OCI-LY3 (cell line): ENCODE data around the gene CTPS1.
A peak's percentile ranks its signal among the peaks of the same experiment; 100 is the strongest.

Experiments used
- H2AFZ ChIP-seq: fragments of 200-600, 300-600 bp; shearing (Covaris generic); 2 replicates; pipeline ENCODE4 v1.6.0; 2014; ENCODE audit warnings: antibody characterized with exemption, low read depth, low read length
- H3K27ac ChIP-seq: fragments of 200-600, 300-600 bp; sonication (generic); 2 replicates; pipeline ENCODE4 v1.5.1; 2014; ENCODE audit warnings: mild to moderate bottlenecking, low read length, moderate library complexity, mixed read lengths
- H3K27me3 ChIP-seq: fragments of 200-600, 300-600 bp; sonication (generic); 2 replicates; pipeline ENCODE4 v1.6.1; 2014; ENCODE audit warnings: low read depth, low read length, mixed read lengths
- H3K36me3 ChIP-seq: fragments of 200-600, 300-600 bp; sonication (generic); replicated peaks from 2 replicates; pipeline ENCODE3; 2014; ENCODE audit warnings: low read depth, low read length, mixed read lengths
- H3K4me1 ChIP-seq: fragments of 300-600, 200-600 bp; sonication (generic); 2 replicates; pipeline ENCODE4 v1.6.1; 2014; ENCODE audit warnings: low read length, mixed read lengths
- H3K4me2 ChIP-seq: fragments of 200-600, 300-600 bp; sonication (generic); 2 replicates; pipeline ENCODE4 v1.6.1; 2014; ENCODE audit warnings: low read length, mixed read lengths
- H3K4me3 ChIP-seq: fragments of 300-600, 200-600 bp; sonication (generic); 2 replicates; pipeline ENCODE4 v1.5.1; 2014; ENCODE audit warnings: antibody characterized with exemption, mild to moderate bottlenecking, low read length, moderate library complexity
- H3K79me2 ChIP-seq: fragments of 300-600, 200-600 bp; shearing (Covaris generic); 2 replicates; pipeline ENCODE4 v1.6.1; 2014; ENCODE audit warnings: mild to moderate bottlenecking, low read length, mixed read lengths
- H3K9ac ChIP-seq: fragments of 300-600, 200-600 bp; shearing (Covaris generic); 2 replicates; pipeline ENCODE4 v1.6.0; 2014; ENCODE audit warnings: mild to moderate bottlenecking, low read length, moderate library complexity
- H3K9me3 ChIP-seq: fragments of 200-600, 300-600 bp; shearing (Covaris generic); 2 replicates; pipeline ENCODE4 v1.6.1; 2014; ENCODE audit warnings: low read length, mixed read lengths; ENCODE audit not compliant: insufficient read depth
- H4K20me1 ChIP-seq: fragments of 200-600, 300-600 bp; sonication (generic); 2 replicates; pipeline ENCODE4 v1.6.1; 2016; ENCODE audit warnings: low read length, mixed read lengths; ENCODE audit not compliant: insufficient read depth
- CTCF ChIP-seq: fragments of 200-600, 300-600 bp; sonication (generic); IDR thresholded peaks from 2 replicates; pipeline ENCODE4 v1.5.1; 2014; ENCODE audit warnings: antibody characterized with exemption, low read length, low read depth
- EZH2phosphoT487 ChIP-seq: fragments of 200-600 bp; shearing (Covaris generic); IDR thresholded peaks from 2 replicates; pipeline ENCODE4 v1.6.1; 2018; ENCODE audit warnings: antibody characterized with exemption, mixed run types, low read depth

The CTPS1 gene

GRCh38 chr1:40980068-40980452 is 564 bp downstream of the CTPS1 start:
- peak overlapping the region; percentile 90 for H3K9ac ChIP-seq
- peaks cover 23% of the 10 kb centered on the region for H3K36me3 ChIP-seq
- peaks cover 15% of the 10 kb centered on the region for H3K4me1 ChIP-seq
- H3K9me3 ChIP-seq = no peaks in the 10 kb centered on the region
- peak overlapping the region; percentile 94 for H3K4me3 ChIP-seq
- H2AFZ ChIP-seq = no peak overlapping the region
- no peak for TF ChIP-seq CTCF
- no peak for TF ChIP-seq EZH2phosphoT487
- H3K27ac ChIP-seq = peak overlapping the region; percentile 82
- H3K27me3 ChIP-seq = no peaks in the 10 kb centered on the region
- H3K79me2 ChIP-seq = peaks cover 57% of the 10 kb centered on the region
- H3K4me2 ChIP-seq = peak overlapping the region; percentile 91
- H4K20me1 ChIP-seq = peaks cover 15% of the 10 kb centered on the region

- Histone ChIP-seq H3K27me3 (no peaks in the 10 kb centered on the region), H3K36me3 (peaks cover 28% of the 10 kb centered on the region), H3K4me1 (peaks cover 15% of the 10 kb centered on the region), H3K27ac (peak overlapping the region; percentile 82), H3K9me3 (no peaks in the 10 kb centered on the region), H3K9ac (peak overlapping the region; percentile 90), H3K4me3 (peak overlapping the region; percentile 94), H3K4me2 (peak overlapping the region; percentile 91), H2AFZ (no peak overlapping the region), H3K79me2 (peaks cover 62% of the 10 kb centered on the region), H4K20me1 (peaks cover 15% of the 10 kb centered on the region)
- TF ChIP-seq CTCF (no peak), EZH2phosphoT487 (no peak)
Measured at GRCh38 chr1:40980453-40981121, 1.1 kb downstream of the CTPS1 start.

GRCh38 chr1:40981691-40982448 is 2.4 kb downstream of the CTPS1 start:
- Histone ChIP-seq H3K79me2 (peaks cover 67% of the 10 kb centered on the region), H2AFZ (no peak overlapping the region), H3K4me1 (peaks cover 15% of the 10 kb centered on the region), H3K9me3 (no peaks in the 10 kb centered on the region), H3K9ac (peak overlapping the region; percentile 90; the same call in 1 of the 2 replicates), H3K4me3 (peak overlapping the region; percentile 94), H4K20me1 (peaks cover 15% of the 10 kb centered on the region), H3K4me2 (peak overlapping the region; percentile 91), H3K27ac (no peak overlapping the region), H3K27me3 (no peaks in the 10 kb centered on the region), H3K36me3 (peaks cover 39% of the 10 kb centered on the region)
- TF ChIP-seq CTCF = no peak
- no peak for TF ChIP-seq EZH2phosphoT487

- Histone ChIP-seq H3K4me1 (peaks cover 15% of the 10 kb centered on the region), H3K4me2 (no peak overlapping the region), H3K9me3 (no peaks in the 10 kb centered on the region), H4K20me1 (peaks cover 15% of the 10 kb centered on the region), H3K4me3 (no peak overlapping the region), H3K27me3 (no peaks in the 10 kb centered on the region), H3K79me2 (peaks cover 67% of the 10 kb centered on the region), H3K36me3 (peaks cover 48% of the 10 kb centered on the region), H2AFZ (no peak overlapping the region), H3K27ac (no peak overlapping the region), H3K9ac (no peak overlapping the region)
- TF ChIP-seq EZH2phosphoT487 (no peak), CTCF (no peak)
Measured at GRCh38 chr1:40982721-40983120, 3.2 kb downstream of the CTPS1 start.
